GM21515 (cell line): ENCODE data around the gene RNASE9.
"Not testable (repeated sequence)": the region's sequence is repeated elsewhere in the genome, so short reads cannot be mapped to it uniquely, and the experiment has no call there.

Experiments used
- ATAC-seq: cut with Tn5 transposase; IDR thresholded peaks from one replicate; pipeline ENCODE4 v1.9.1; 2021; ENCODE audit not compliant: unreplicated experiment

Gene RNASE9

DNA sequence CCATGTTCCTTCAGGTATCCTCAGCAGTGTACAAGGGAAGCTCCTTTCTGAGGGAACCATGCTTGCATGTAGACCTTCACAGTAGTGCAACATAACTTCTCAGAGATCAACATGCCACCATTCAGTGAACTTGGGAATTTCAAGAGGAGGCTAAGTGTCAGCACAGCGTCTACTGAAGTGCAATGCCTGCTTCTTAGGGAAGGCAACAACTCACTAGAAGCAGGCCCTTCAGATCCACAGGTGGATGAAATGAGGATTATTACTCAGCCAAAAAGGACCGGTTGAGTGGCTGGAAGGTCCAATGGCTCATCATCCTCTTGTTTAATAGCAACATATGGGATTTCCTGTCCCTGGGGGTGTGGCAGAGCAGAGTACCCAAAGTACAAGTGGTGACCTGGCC is 36.8 kb downstream of the RNASE9 start:
- ATAC-seq: no peak

DNA sequence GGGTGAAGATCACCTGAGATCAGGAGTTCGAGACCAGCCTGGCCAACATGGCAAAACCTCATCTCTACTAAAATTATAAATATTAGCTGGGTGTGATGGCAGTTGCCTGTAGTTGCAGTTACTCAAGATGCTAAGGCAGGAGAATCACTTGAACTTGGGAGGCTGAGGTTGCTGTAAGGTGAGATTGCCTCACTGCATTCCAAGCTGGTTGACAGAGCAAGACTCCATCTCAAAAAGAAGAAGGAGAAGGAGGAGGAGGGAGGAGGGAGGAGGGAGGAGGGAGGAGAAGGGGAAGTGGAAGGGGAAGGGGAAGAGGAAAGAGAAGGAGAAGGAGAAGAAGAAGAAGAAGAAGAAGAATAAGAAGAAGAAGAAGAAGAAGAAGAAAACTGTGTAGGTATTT is 38.5 kb downstream of the RNASE9 start:
- ATAC-seq: no peak

DNA sequence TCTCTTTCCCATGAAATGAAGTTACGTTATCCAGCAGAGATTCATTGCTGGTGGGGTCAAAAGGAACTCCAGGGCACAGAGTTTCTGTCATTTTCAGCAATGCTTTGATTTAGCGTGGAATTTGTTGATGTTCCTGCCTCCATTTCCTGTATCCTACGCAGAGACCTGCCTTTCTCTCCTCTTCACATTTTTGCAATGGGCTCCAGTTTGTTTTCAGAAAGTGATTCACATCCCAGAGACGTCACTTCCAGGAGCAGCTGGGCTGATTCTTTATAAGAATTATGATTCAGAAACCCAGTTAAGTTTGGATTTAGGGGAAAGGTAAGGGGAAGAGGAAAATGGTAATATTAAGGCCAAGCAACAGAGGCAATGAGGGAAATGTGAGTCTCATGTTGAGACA is 43.9 kb downstream of the RNASE9 start:
- ATAC-seq: no peak

- ATAC-seq: no peak
Measured at GRCh38 chr14:20515846-20516245, 45.0 kb downstream of the RNASE9 start.

GRCh38 chr14:20512177-20512905 is 48.5 kb downstream of the RNASE9 start:
- ATAC-seq: no peak

DNA sequence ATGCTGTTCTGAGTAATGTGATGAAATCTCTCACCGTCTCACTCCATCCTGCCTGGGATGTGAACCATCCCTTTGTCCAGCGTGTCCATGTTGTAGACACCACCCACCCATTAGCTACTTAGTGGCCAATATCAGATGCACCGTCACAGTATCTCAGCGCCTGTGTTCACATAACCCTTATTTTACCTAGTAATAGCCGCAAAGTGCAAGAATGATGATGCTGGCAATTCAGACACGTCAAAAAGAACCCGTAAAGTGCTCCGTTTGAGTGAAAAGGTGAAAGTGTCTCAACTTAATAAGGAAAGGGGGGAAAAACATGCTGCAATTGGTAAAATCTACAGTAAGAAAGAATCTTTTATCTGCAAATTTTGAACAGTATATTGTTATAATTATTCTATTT is 52.5 kb downstream of the RNASE9 start:
- ATAC-seq: no peak

- not testable (repeated sequence) for ATAC-seq
Measured at GRCh38 chr14:20507537-20507936, 53.3 kb downstream of the RNASE9 start.

DNA sequence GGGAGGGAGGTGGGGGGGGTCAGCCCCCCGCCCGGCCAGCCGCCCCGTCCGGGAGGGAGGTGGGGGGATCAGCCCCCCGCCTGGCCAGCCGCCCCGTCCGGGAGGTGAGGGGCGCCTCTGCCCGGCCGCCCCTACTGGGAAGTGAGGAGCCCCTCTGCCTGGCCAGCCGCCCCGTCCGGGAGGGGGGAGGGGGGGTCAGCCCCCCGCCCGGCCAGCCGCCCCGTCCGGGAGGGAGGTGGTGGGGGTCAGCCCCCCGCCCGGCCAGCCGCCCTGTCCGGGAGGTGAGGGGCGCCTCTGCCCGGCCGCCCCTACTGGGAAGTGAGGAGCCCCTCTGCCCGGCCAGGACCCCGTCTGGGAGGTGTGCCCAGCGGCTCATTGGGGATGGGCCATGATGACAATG is 54.1 kb downstream of the RNASE9 start:
- not testable (repeated sequence) for ATAC-seq

DNA sequence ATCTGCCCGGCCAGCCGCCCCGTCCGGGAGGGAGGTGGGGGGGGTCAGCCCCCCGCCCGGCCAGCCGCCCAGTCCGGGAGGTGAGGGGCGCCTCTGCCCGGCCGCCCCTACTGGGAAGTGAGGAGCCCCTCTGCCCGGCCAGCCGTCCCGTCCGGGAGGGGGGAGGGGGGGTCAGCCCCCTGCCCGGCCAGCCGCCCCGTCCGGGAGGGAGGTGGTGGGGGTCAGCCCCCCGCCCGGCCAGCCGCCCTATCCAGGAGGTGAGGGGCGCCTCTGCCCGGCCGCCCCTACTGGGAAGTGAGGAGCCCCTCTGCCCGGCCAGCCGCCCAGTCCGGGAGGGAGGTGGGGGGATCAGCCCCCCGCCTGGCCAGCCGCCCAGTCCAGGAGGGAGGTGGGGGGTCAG is 54.6 kb downstream of the RNASE9 start:
- not testable (repeated sequence) for ATAC-seq
